LoVo (cell line): ENCODE measurements around the gene JMJD4.

Source experiments
- DNase-seq: peaks from one replicate; pipeline ENCODE4 v3.0.0-alpha.2; 2016; ENCODE audit warnings: low spot score

The JMJD4 gene

GRCh38 chr1:227769047-227769935, 34.2 kb upstream of the JMJD4 start:
- DNase-seq = no peak

DNA sequence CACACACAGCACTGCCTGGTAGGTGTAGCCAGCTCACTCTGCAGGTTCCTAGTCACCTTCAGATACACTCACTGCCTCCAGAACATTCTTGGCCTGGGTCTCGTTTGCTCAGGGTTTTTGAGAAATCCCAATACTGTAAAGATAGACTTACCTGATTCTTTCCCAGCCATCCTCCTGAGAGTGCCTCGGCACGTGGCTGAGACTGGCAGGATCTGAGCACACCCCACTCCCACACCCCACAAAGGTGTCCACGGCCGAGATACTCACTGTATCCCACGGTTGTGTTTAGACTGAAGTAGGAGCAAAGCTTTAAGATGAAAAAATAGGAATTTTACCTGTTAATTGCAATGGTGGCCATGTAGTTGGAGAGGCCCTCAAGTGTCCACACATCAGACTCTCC, 33.5 kb upstream of the JMJD4 start:
- DNase-seq = no peak

GRCh38 chr1:227768125-227768439, 33.0 kb upstream of the JMJD4 start:
- DNase-seq = no peak

DNA sequence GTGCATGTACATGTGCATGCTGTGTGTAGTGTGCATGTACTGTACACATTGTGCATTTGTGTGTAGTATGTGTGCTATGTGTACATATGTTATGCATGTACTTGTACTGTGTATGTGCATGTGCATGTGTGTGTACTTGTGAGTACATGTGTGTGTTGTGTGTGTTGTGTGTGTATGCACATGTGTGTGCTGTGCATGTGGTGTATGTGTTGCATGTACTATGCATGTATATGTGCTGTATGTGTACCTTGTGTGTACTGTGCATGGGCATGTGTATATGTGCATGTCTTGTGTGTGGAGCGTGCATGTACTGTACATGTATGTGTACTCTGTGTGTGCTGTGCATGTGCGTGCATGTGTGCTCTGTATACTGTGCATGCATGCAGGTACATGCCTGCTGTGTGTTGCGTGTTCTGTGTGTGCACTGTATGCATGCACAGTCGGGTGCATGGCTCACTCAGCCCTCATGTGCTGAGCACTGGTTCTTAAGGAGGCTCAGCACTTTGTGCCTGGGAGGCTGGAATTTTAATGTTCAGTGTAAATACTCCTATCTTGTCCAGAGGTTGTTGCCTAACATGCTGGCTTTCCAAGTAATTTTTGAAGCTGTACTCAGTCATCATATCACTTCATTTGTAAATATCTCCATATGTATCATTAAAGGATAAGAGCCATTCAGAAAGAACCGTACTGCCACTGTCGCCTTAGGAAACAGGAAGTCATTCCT, 32.5 kb upstream of the JMJD4 start:
- DNase-seq = no peak

DNA sequence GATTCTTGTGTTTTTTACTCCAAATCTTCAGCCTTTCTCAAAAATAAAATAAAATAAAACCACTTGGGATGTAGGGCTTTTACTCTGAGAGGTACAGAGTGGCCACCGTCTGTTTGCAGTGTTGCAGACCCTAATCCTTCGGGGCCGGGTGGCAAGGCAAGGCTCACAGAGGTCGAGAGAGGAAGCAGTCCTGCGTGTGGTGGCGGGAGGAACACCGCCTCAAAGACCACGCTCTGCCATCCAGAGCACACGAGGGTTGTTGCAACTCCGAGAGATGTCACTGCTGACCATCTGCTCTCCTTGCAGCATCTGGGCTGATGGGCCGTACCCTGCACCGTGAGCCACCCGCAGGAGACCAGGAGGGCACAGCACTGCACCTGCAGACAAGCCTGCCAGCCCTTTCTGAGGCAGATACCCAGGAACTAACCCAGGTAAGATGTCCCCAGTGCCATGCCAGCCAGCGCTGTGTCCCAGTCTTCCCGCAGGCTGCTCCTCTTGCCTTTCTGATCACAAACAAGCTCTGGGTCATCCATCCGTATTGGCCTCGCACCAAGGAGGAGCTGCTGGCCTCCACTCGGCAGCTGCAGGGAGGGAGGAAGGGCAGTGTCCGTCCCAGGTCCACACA, 31.7 kb upstream of the JMJD4 start:
- DNase-seq = no peak

DNA sequence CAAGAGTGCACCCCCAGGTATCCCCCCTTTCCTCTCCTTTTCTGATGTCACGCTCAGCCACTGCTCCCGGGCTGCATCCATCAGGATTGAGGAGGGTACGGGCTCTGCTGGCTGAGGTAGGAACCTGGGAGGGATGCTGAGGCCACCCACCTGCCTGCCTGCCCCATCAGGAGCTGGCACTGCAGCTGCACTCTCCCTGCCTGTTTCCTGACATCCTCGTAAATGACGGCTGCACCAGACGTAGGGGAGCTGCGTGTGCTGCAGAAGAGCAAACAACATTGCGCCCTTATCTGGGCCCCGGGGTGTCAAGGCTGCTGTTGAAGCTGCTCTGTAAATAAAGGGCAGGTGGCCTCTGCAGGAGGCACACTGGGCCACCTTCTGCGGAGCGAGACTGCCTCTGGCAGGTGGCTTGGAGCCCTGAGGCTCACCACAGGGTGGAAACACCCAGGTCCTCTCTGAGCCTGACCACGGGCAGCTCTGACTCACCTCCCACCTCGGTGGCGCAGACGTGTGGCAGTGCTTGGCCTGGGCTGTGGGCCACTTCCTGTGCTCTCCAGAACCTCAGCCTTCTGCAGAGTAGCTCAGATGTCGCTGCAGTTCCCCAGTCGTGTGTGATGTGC, 31.0 kb upstream of the JMJD4 start:
- DNase-seq = no peak

DNA sequence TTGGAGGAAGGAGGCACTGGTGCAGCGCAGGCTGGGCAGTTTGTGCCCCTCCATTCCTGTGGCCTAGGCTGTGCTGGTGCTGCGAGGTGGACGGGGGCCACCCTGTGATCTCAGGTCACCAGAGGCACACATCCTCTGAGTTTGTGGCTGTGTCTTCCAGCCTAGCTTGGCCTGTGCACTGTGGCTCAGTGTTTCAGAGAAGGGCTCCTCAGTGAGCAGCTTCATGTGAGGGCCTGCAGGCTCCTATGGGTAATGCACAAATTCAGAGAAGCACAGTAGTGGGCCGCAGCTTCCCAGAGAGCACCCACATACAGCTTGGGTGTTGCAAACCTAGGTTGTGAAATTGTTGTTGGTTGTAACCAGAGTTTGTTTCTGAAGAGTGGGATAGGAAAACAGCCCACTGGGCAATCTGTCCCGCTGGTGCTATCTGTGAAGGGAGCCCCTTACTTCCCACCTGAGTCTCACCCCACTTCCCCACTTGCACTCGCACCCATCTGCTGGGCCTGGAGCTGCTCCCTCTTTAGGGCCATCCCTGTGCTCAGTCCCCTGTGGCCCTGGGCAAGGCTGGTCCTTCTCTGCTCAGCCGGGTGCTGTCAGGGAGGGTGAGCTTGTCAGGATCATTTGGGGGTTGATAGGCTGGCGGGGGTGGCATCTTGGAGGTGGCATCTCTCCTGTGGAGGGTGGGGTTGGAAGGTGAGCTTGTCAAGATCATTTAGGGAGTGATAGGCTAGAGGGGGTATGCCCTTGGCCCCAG, 30.3 kb upstream of the JMJD4 start:
- no peak for DNase-seq

GRCh38 chr1:227764019-227764391, 28.9 kb upstream of the JMJD4 start:
- no peak for DNase-seq

- no peak for DNase-seq
Measured at GRCh38 chr1:227763246-227764018, 28.3 kb upstream of the JMJD4 start.

DNA sequence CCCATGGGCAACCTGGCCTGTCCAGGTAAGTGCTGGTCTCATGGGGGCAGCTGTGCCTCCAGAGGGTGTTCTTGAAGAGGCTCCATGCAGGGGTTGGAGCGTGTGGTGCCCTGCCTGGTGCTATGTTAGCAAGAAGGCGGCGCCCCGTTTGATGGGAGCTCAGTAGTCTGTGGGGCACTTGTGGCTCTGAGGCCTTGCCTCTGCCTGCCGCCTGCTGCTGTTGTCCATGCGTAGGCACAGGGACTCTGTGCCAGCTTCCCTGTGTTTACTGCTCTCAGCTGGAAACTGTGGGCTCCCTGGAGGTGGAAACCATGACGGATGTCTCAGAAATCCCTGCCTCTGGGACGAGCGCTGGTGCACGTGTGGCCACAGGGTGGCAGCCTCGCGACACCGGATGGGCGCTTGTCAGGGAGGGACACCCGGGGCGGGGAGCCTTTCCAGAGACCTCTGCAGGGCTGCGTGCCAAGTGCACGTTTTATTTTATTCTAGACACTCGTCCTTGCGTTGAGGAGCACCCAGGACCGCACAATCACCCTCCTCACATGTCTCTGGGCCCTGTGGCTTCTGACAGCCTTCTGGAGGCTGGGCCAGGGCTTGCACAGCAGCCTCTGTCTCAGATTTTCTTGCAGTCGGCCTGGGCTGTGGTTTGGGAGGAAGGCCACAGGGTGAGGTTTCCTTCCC, 27.3 kb upstream of the JMJD4 start:
- peak; percentile 69 for DNase-seq

GRCh38 chr1:227761621-227762230, 26.6 kb upstream of the JMJD4 start:
- no peak for DNase-seq

GRCh38 chr1:227760377-227760776, 25.3 kb upstream of the JMJD4 start:
- no peak for DNase-seq

DNA sequence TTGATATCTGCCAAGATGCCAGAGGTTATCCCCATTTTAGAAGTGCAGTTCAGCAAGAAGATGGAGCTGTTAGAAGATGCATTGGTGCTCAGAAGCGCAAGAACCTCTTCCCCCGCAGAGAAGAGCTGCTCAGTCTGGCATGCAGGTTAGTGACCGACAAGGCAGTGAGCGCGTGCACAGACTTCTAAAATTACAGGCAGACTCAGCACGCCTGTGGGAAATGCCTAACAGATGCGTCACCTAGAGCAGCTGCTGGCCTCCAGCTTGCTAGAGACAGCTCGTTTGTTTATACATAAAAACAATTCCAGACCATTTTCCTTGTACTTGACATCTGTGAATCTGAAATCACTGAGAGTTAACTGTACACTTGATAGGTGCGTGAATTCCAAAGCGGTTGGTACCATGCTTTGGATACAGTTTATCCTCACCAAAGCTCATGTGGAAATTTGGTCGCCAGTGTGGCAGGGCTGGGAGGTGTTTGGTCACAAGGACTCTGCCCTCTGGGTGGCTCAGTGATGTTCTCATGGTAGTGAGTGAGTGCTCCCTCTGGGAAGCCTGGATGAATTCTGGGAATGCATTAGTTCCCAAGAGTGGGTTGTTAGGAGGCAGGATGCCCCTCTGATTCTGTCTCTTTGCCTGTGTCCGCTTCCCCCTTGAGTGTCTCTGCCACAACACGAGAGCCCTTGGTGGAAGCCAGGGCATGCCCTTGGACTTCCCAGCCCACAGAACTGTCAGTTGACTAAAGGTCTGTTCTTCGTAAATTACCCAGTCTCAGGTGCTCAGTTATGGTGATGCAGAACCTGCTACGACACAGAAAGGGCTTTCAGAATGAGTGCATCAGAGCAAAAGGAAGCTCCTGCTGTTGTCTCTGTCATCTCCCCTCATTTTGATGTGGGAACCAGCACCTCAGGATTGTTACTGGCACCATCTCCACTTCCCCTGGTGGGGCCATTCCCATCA, 24.5 kb upstream of the JMJD4 start:
- DNase-seq = no peak

GRCh38 chr1:227758366-227758765, 23.3 kb upstream of the JMJD4 start:
- DNase-seq = no peak

DNA sequence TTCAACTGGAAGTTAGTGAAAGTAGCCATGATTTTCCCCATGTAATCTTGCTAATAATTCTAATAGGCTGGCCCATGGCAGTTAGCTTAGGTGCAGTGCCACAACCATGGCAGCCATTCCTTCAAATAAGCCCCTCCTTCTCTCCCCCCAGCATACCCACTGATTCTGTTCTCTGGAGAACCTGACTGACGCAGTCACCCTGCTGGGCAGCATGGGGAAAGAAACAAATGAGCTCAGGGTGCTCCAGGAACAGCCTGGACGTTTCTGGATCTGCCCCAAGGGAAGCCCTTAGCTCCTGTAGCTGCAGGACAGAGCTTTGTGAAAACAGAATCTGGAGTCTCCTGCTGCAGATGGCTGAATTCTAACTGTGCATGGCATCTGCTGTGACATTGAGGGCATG, 22.7 kb upstream of the JMJD4 start:
- no peak for DNase-seq

- no peak for DNase-seq
Measured at GRCh38 chr1:227756172-227756959, 21.3 kb upstream of the JMJD4 start.

DNA sequence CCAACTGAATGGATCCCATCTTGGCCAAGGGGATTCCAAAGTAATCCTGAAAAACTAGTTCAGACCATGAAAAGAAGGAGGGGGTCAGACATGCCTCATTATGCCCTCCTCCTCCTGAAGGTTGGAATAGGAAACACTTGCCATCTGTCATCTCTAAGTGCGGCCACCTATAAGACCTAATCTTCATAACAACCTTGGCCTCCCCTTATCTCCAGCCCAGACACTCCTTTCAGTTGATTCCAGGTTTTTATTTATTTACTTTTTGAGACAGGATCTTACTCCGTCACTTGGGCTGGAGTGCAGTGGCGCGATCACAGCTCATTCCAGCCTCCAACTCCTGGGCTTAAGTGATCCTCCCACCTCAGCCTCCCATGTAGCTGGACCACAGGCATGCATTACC, 19.9 kb upstream of the JMJD4 start:
- DNase-seq = no peak
